Tibial artery (tissue), 4 donors: ENCODE data around the gene CHST8.
A peak's percentile ranks its signal among the peaks of the same experiment; 100 is the strongest.

Source experiments
- DNase-seq, 2 donors: peaks; one replicate each; pipeline ENCODE4 v3.0.0-alpha.2; 2019
- H3K27ac ChIP-seq, 2 donors: fragments of 200-600 bp; sonication (generic) in 1 of 2; 1 replicate in 1 of 2; 2 replicates in 1 of 2; pipeline ENCODE4 v1.5.1; 2018 to 2019; ENCODE audit warnings: mild to moderate bottlenecking in 1 of 2
- H3K27me3 ChIP-seq, 2 donors: fragments of 200-600 bp; sonication (generic) in 1 of 2; one replicate each; pipeline versions ENCODE4 v1.5.1 to v1.6.0; 2016 to 2019
- H3K36me3 ChIP-seq, 3 donors: fragments of 200-600 bp; sonication (generic) in 2 of 3; one replicate each; pipeline ENCODE4 v1.5.1; 2016 to 2019; ENCODE audit warnings: mild to moderate bottlenecking in 2 of 3
- H3K4me1 ChIP-seq, 4 donors: fragments of 200-600 bp; sonication (generic) in 2 of 4; 1 replicate in 3 of 4; 2 replicates in 1 of 4; pipeline ENCODE4 v1.5.1; 2016 to 2019
- H3K4me3 ChIP-seq, 2 donors: fragments of 200-600 bp; sonication (generic) in 1 of 2; 1 replicate in 1 of 2; 2 replicates in 1 of 2; pipeline ENCODE4 v1.5.1; 2018 to 2019; ENCODE audit warnings: mild to moderate bottlenecking in 2 of 2
- H3K9me3 ChIP-seq, 3 donors: fragments of 200-600 bp; sonication (generic) in 1 of 3; one replicate each; pipeline ENCODE4 v1.5.1; 2016 to 2019
- intact Hi-C: fragments of 100-400 bp; cut with DNase I; formaldehyde crosslinking; loops from one replicate; pipeline ENCODE4 v1.15.0; 2023; ENCODE audit warnings: low total_unique reads
- TF ChIP-seq, protein P1 (sequence below), 2 experiments: fragments of 200-600 bp in 1 of 2; fragments of 450-650 bp in 1 of 2; IDR thresholded peaks; one replicate each; pipeline ENCODE4 v1.5.1; 2017 to 2019; ENCODE audit warnings: antibody characterized with exemption in 2 of 2, mild to moderate bottlenecking in 1 of 2, moderate library complexity in 1 of 2

CHST8 gene

DNA sequence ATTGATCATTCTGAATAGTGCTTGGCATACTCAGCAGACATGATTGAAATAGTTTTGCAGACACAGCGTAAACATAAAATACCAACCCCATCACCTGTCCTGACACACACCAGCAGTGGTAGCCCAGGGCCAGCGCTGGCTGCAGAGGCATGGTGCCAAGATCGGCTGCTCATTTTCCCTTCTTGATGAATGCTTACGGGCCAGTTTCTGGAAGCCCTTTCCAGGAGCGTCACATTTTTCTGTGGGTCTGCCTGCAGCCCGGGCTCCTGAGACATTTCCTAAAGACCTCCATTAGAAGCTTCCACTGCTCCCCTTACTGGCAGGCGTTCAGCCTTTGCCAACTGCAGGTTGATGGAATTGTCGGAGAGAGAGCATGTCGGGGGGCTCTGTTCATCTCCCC is 48.6 kb downstream of the CHST8 start:
- peaks cover 0 to 14% of the 10 kb centered on the region in 2 donors for H3K27me3 ChIP-seq
- H3K27ac ChIP-seq, result no peak overlapping the region
- H3K36me3 ChIP-seq, result no peaks in the 10 kb centered on the region
- H3K4me3 ChIP-seq, result no peak overlapping the region
- intact Hi-C loops, result no loop called here
- TF ChIP-seq, protein P1, sequence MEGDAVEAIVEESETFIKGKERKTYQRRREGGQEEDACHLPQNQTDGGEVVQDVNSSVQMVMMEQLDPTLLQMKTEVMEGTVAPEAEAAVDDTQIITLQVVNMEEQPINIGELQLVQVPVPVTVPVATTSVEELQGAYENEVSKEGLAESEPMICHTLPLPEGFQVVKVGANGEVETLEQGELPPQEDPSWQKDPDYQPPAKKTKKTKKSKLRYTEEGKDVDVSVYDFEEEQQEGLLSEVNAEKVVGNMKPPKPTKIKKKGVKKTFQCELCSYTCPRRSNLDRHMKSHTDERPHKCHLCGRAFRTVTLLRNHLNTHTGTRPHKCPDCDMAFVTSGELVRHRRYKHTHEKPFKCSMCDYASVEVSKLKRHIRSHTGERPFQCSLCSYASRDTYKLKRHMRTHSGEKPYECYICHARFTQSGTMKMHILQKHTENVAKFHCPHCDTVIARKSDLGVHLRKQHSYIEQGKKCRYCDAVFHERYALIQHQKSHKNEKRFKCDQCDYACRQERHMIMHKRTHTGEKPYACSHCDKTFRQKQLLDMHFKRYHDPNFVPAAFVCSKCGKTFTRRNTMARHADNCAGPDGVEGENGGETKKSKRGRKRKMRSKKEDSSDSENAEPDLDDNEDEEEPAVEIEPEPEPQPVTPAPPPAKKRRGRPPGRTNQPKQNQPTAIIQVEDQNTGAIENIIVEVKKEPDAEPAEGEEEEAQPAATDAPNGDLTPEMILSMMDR (IDR thresholded peaks at IDR 0.05), result no peak
- no peaks in the 10 kb centered on the region for H3K9me3 ChIP-seq
- no peaks in the 10 kb centered on the region for H3K4me1 ChIP-seq
- DNase-seq, result peak in 1 of 2 donors; percentile 9

DNA sequence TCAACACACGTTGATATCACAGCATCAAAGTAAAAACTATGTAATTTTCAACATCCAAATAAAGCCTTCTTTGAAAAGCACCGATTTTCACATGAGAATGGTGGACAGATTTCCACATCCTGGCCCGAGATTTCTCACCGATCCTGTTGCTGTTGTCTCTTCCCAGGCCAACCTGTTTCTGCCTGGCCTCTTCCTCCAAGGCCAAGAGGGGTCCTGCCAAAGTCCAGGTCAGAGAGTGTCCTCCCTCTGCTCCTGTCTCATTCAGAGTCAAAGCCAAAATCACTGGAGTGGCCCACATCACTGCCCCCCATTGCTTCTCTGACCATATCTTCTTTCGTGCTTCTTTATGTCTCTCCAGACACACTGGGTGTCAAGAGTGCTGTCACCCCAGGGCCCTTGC is 49.5 kb downstream of the CHST8 start:
- peaks cover 0 to 17% of the 10 kb centered on the region in 2 donors for H3K27me3 ChIP-seq
- no peak overlapping the region for H3K27ac ChIP-seq
- TF ChIP-seq, protein P1 (IDR thresholded peaks at IDR 0.05), result no peak

DNA sequence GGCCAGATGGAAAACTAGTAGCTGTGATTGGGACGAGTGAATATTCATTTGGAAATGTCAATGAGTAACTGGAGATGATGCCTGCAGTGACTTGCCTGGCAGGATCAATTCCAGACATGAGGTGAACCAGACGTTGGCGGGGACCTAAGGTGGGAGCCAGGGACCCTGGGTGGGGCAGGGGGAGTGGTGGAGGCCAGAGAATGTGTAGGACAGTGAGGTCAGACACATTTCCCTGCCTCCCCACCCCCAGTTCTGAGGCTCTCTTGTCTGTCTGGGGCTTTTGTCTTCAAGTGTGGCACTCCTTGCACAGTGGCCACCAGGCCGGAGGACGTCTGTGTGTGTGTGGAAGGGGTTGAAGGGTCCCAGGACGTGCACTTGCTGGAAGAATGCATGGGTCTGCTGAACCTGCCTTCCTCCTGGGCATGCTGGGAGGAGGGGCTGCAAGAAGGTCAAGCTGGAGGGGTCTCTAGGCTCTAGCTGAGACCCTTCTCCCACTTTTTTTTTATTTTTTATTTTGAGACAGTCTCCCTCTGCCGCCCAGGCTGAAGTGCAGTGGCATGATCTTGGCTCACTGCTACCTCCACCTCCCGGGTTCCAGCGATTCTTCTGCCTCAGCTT is 51.6 kb downstream of the CHST8 start:
- H3K27ac ChIP-seq, result no peak overlapping the region
- intact Hi-C loops, result no loop called here
- H3K4me1 ChIP-seq, result no peaks in the 10 kb centered on the region
- H3K9me3 ChIP-seq, result no peaks in the 10 kb centered on the region
- peaks cover 0 to 17% of the 10 kb centered on the region in 2 donors for H3K27me3 ChIP-seq
- peak in 1 of 2 donors; percentile 16 for DNase-seq
- TF ChIP-seq, protein P1 (IDR thresholded peaks at IDR 0.05), result no peak
- no peak overlapping the region for H3K4me3 ChIP-seq
- no peaks in the 10 kb centered on the region for H3K36me3 ChIP-seq

More for the DNA sequence above, 49.5 kb downstream of the CHST8 start:
- no peaks in the 10 kb centered on the region for H3K9me3 ChIP-seq
- H3K4me3 ChIP-seq, result no peak overlapping the region
- no peaks in the 10 kb centered on the region for H3K36me3 ChIP-seq
- H3K4me1 ChIP-seq, result no peaks in the 10 kb centered on the region
- intact Hi-C loops, result no loop called here
- peak in 1 of 2 donors; percentile 2 for DNase-seq

DNA sequence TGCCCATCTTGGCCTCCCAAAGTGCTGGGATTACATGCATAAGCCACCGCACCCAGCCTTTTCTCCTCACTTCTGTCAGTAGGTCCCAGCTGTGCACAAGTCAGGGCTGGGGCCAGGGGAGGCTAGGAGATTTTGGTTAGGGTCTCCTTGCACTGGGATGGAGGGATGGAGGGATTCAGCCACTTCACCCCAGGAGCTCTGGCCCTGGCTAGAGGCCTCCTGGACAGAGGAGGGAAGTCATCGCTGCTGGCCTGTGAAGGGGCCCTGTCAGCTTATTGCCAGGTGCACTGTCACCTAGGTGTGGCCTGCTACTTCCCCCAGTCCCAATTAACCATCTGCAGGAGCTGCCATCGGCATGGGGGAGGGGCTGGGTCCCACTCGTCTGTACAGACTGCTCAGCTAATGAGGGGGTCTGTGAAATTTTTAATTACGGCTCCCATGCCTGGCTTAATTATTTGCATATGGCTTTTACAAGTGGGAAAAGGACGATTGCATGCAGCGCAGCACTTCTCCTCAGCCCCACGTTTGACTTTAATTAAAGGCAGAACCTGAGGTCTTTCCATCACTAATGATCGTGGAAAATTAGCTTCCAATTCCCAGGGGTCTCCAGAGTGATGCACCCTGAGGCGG is 52.4 kb downstream of the CHST8 start:
- TF ChIP-seq, protein P1 (IDR thresholded peaks at IDR 0.05), result no peak
- Histone ChIP-seq H3K27me3 (peaks cover 0 to 17% of the 10 kb centered on the region in 2 donors), H3K4me3 (no peak overlapping the region), H3K9me3 (no peaks in the 10 kb centered on the region), H3K4me1 (no peaks in the 10 kb centered on the region), H3K36me3 (no peaks in the 10 kb centered on the region), H3K27ac (no peak overlapping the region)
- DNase-seq, result peak; percentile 13 to 37
- intact Hi-C loops, result no loop called here

DNA sequence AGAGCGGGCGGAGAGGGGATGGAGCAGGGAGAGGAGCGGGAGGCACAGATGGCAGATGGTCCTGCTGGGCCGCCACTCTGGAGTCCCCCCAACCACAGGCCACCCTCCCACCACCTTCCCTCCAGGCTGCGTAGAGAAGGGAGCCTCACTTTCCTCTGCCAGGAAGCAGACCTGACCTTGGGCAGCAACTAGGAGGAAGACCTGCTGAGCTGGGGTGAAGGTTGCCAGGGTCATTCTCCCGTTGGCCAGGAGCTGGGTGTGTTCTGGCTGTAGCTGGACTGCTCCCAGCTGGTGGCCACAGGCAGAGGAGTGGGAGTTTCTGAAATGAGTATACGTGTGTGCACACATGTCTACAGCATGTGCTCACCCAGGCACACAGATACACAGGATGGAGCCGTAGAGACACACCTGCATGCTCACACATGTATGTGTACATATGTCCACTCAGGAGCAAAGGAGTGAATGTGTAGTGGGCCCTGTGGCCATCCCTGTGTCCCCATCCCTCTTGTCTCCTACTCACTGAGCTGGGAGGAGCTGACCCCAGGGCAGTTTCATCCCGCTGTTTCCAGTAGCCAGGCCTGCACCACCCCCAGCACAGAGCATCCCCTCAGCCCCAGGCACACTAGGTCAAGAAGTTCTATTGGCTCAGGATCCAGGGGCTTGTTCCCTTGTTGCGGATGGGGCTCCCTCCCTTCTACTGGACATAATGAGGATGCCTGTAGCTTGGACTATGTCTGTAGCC is 53.0 kb downstream of the CHST8 start:
- H3K4me1 ChIP-seq, result no peaks in the 10 kb centered on the region
- no peaks in the 10 kb centered on the region for H3K36me3 ChIP-seq
- no peak overlapping the region for H3K27ac ChIP-seq
- intact Hi-C loops, result no loop called here
- TF ChIP-seq, protein P1 (IDR thresholded peaks at IDR 0.05), result no peak
- DNase-seq, result peak; percentile 7 to 45
- no peaks in the 10 kb centered on the region for H3K9me3 ChIP-seq
- H3K27me3 ChIP-seq, result peaks cover 0 to 17% of the 10 kb centered on the region in 2 donors
- H3K4me3 ChIP-seq, result no peak overlapping the region
